ENCODE measurements around the gene DNAJB1.
A peak's percentile ranks its signal among the peaks of the same experiment; 100 is the strongest.

DNAJB1 gene

GRCh38 chr19:14473073-14473977 is 44.9 kb downstream of the DNAJB1 start:
- DNase-seq (ENCODE audit: low spot score) = peak; percentile 33

- DNase-seq (ENCODE audit: low spot score) = peak; percentile 92
Observed at GRCh38 chr19:14472202-14472938, 45.8 kb downstream of the DNAJB1 start.

DNA sequence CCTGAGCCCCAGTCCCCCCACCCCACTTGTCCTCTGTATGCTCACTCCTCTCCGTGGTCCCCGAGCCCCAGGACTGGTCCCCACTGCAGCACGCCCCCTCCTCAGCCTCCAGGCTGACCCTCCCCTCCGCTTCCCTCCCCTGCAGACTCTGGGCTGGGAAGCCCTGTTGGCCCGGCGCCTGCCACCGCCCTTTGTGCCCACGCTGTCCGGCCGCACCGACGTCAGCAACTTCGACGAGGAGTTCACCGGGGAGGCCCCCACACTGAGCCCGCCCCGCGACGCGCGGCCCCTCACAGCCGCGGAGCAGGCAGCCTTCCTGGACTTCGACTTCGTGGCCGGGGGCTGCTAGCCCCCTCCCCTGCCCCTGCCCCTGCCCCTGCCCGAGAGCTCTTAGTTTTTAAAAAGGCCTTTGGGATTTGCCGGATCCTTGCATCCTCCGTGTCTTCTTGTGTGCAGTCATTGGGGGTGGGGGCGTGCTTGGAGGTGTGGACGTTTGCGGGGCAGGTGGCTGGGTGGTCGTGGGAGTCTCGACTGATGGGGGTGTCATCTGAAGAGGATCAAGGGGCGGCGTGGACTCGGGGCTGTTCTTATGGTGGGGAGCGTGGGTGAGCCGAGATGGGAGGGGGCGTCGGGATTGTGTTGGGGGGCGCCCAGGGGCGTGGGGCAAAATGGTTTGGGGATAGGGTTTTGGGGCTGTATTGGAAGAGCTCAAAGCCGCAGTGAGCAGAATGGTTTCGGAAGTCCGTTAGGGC is 46.6 kb downstream of the DNAJB1 start:
- DNase-seq (ENCODE audit: low spot score) = no peak

- DNase-seq (ENCODE audit: low spot score) = no peak
Observed at GRCh38 chr19:14470031-14470876, 47.9 kb downstream of the DNAJB1 start.

DNA sequence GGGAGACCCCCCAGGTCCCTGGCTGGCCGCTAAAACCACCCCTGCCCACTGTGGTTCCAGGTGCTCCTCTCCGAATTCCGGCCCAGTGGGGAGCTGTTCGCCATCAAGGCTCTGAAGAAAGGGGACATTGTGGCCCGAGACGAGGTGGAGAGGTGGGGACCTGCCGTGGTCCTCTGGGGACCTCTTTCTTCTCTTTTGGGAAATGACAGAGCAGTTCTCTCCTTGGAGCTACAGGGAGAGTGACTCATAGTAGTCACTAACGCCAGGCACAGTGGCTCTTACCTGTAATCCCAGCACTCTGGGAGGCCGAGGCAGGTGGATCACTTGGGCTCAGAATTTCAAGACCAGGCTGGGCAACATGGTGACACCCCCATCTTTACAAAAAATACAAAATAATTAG is 50.4 kb downstream of the DNAJB1 start:
- DNase-seq (ENCODE audit: low spot score) = no peak

DNA sequence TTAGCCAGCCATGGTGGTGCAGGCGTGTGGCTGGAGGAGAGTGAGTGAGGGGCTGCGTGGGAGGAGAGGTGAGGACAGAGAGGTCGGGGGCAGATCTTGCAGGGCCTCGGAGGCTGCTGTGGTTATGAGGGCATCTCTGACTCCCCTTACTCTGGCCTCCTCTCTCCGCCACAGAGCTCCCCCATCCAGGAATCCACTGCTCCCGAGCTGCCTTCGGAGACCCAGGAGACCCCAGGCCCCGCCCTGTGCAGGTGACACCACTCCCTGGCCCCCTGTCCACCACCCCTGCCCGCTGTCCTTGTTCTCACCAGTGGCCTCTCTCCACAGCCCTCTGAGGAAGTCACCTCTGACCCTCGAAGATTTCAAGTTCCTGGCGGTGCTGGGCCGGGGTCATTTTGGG is 50.8 kb downstream of the DNAJB1 start:
- no peak for DNase-seq (ENCODE audit: low spot score)

Measured in GM03348 (cell line).